NCI-H526 (cell line): Measurements from ENCODE around the gene CFB.

Source experiments
- DNase-seq, 2 experiments: peaks; one replicate each; lab custom pipeline; 2025; lab: John Stamatoyannopoulos, UW

The CFB gene

GRCh38 chr6:31948753-31949413, 3.0 kb downstream of the CFB start:
- DNase-seq: no peak

- DNase-seq: no peak
Observed at GRCh38 chr6:31949926-31950548, 4.1 kb downstream of the CFB start.

- DNase-seq: peak in 1 of 2 experiments; percentile 38
Observed at GRCh38 chr6:31952140-31952805, 6.4 kb downstream of the CFB start.

DNA sequence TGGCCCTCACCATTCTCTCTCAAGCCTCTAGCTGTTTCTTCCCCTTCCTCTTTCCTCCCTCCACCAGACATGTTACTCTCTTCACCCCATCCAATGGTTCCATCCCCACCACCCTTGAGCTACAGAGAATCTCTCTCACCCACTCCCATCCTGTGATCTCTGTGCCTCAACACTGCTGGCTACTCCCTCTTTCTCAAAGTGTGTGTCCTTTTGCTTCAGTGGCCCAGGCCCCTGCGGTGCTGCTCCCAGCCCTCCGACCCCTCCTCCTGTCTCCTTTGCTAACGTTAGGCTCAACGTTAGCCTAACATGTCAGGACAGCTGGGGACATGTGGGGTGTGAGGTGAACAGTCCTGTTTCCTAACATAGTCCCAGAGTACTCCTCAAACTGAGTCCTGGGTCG, 7.0 kb downstream of the CFB start:
- no peak for DNase-seq

DNA sequence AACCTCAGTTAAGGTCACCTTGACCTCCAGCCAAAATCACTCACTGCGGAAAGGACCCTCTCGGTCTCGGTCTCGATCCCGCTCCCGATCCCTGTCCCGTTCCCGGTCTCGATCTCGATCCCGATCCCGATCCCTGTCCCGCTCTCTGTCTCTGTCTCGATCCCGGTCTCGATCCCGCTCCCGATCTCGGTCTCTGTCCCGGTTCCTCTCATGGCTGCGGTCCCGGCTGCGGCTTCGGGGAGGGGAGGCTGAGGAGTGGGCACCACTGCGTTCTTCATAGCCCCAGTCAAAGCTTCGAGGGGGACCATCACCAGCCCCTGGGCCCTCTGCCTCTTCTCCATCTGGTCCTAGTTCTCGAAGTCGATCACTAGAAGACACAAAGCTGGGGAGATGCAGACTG, 8.6 kb downstream of the CFB start:
- DNase-seq: no peak

- no peak for DNase-seq
Observed at GRCh38 chr6:31956796-31957195, 10.9 kb downstream of the CFB start.

DNA sequence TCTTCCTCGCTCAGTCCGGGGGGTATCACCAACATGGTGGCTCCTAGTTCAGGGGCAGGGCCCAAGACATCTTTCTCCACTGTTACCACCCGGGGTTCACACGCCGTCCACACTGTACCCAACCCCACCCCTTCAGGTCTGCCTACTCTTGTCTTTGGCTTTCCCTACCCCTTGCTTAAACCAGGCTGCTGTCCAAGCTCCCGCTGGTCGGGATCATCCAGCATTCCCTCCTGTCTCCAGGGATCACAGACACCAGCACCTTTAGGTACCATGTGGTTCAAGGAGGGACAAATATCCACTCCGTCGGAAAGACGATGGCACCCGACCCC, 12.5 kb downstream of the CFB start:
- no peak for DNase-seq

GRCh38 chr6:31958741-31959739, 13.1 kb downstream of the CFB start, which contains the start of the genes NELFE and SKIC2:
TSS of gene NELFE (minus strand) at chr6:31958971. CDS start at chr6:31958446, 525 bp downstream.
TSS of gene SKIC2 (plus strand) at chr6:31959175. CDS start at chr6:31959193, 18 bp downstream.
- peak; percentile 93 to 98 for DNase-seq

GRCh38 chr6:31961616-31962015, 15.7 kb downstream of the CFB start:
- DNase-seq: no peak

DNA sequence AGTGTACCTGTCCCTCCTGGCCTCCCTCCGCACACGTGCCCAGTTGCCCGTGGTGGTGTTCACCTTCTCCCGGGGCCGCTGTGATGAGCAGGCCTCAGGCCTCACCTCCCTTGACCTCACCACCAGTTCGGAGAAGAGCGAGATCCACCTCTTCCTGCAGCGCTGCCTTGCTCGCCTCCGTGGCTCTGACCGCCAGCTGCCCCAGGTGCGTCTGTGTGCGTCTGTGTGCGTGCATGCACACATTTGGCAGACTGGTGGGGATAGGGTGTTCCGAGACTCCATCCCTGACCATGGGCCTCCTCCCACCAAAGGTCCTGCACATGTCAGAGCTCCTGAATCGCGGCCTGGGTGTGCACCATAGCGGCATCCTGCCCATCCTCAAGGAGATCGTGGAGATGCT, 18.0 kb downstream of the CFB start:
- no peak for DNase-seq

DNA sequence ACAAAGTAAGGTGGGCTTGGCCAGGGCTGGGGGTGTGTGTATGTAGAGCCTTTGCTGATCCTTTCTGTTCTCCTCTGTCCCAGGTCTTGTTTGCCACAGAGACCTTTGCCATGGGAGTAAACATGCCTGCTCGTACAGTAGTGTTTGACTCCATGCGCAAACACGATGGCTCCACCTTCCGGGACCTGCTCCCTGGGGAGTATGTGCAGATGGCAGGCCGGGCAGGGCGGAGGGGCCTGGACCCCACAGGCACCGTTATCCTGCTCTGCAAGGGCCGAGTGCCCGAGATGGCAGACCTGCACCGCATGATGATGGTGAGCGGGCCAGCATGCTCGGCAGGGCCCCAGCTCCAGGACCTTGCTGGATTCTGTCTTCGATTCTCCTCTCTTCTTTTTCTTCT, 19.8 kb downstream of the CFB start:
- no peak for DNase-seq

GRCh38 chr6:31966506-31966905, 20.6 kb downstream of the CFB start:
- DNase-seq: no peak

DNA sequence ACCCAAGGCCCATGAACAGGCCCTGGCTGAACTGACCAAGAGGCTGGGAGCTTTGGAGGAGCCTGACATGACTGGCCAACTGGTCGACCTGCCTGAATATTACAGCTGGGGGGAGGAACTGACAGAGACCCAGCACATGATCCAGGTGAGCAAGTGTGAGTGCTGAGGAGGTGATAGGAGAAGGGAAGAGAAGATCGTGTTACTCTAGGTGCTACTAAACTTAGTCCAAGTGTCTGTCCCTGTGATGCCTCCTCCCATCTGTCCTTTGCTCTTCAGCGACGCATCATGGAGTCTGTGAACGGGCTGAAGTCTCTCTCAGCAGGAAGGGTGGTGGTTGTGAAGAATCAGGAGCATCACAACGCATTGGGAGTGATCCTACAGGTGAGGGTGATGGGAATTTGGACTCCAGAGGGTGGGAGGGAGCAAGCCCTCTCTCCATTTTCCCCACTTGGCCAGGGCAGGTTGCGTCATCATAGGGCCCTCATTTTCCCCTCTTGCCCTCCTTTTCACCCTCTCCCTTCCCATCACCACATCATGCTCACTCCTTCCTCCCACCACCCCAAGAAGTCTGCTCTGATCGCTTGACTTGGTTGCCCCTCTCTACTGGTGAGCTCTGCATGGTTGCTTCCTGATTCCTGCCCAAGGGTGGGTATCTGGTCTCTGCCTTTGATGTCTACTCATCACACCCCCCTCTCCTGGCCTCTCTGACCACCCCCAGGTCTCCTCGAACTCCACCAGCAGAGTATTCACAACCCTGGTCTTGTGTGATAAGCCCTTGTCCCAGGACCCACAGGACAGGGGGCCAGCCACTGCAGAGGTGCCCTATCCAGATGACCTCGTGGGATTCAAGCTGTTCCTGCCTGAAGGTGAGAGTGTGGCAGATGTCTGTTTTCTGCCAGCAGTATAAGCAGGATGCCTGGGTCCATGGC, 21.4 kb downstream of the CFB start:
- no peak for DNase-seq

- DNase-seq: no peak
Observed at GRCh38 chr6:31967926-31968320, 22.0 kb downstream of the CFB start.

DNA sequence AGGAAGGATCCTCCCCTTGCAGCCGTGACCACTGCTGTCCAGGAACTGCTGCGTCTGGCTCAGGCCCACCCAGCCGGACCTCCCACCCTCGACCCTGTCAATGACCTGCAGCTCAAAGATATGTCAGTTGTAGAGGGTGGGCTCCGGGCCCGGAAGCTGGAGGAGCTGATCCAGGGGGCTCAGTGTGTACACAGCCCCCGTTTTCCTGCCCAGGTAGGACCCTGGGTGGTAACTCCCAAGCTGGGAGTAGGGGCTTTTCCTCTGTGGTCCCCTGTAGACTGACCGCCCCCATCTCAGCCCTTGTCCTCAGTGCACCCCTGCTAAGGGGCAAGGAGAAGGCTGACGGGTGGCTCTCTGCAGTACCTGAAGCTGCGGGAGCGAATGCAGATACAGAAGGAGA, 22.4 kb downstream of the CFB start:
- no peak for DNase-seq

- DNase-seq: no peak
Observed at GRCh38 chr6:31968791-31969711, 23.2 kb downstream of the CFB start.

DNA sequence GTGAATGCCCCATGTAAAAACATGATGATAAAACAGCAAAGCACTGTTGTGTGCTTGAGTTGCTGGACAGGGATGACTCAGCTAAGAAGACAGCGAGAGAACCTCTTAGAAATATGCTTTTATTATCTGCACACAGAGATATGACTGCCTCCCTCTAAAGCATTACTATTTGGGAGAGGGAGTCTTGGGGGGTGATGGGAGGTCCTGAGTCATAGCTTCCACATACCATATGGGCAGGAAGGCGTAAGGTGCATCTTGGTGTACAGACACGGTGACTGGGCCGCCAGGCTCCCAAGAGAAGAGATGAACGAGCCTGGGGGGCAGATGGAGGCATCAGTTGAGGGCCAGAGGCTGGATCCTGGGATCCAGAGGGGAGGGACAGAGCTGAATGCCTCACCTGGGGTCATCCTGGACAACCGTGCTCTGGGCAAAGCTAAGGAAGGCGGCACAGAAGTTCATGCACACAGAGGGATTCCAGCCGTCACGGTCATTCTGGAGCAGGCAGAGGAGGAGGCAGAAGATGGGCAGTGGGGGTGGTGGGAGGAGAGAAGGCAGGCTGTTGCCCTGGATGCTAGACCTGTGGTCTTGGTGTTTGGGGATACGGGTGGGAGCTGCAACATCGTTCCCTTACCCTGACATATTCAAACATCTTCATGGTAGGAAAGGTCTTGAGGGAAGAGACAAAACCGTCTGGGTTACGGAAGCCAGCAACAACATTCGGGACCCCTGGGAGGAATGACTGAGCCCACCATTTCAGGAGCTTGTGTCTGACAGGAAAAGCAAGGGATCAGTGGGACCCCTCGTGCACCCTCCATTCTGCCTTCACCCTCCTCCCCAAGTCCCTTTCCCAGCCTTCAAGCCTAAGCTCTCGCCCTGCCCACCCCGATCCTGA, 24.1 kb downstream of the CFB start:
- no peak for DNase-seq

DNA sequence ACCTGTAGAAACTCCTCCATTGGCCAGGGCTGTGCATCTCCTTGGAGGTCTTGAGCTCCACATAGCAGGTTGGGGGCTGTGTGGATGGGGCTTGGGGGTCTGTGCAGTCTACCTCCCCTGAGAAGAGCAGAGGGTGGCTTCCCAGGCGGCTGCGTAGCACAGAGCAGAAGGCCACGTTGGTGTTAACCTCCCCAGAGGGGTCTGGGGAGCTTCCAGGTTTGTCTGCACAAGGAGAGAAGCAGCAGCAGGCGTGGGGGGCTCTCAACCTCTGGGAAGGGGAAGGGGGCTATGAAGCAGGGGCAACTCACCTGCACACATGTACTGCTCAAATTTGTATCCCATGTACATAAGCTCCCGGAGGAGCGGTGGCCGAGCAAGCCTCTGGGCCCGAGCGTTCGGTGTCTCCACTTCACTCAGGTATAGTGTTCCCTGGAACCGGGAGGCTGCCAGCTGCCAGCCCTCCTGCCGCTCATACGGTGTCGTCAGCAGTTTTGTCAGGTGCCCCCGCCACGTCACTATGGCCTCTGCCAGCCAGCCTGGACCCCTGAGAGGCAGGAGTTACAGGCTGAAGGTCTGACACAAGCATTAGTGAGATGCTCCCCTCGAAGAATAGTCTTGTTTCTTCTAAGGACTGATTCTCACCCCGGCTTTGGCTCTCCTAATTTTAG, 24.8 kb downstream of the CFB start:
- DNase-seq: peak; percentile 18 to 39
